ENCODE results near the gene YBEY. TPM values are rescaled to one million over a fixed set of nuclear protein-coding genes. Genes with fewer than 3 reads are reported as not detected.

YBEY gene
- total and polyA plus RNA-seq, 2 of the 13 experiments (the other 11 are each of a cell fraction or from before 2014, with no cell fraction given): 6.5 to 8.9 TPM

DNA sequence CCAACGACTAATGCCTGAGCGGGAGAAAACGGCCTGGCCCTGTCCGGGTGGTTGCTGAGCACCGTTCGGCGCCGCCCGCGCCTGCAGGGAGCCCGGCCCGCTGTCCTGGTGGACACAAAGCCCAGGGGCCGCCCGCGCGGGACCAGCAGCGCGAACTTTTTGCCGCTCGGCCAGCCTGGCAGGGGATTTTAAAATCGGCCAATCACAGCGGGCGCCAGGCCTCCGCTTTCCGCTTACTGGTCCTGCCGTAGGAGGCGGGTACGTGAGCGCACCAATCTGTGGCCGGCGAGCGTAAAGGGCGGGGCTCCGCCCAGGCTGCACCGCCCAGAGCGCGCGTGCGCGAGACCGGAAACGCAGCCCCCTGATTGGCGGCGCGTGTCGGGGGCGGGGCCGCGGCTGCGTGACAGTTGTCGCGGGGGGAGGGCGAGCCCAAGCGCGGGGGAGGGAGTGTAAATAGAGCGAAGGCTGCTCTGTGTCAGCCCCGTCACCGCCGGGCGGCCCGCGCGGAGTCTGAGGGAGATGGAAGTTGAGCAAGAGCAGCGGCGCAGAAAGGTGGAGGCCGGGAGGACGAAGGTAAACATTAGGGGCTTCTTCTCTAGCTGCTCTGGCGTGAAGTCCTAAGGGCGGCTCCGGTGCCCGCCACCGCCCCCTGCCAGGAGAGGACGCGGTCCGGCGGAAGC is 37.7 kb downstream of the YBEY start, which contains the start of the genes C21orf58 and PCNT:
Gene C21orf58, minus strand, starts transcription at position 161 of the 680 bp plus-strand sequence. CDS start 1,132 bp downstream, outside the sequence.
Gene PCNT, plus strand, starts transcription at position 447 of the 680 bp plus-strand sequence. Its CDS starts 73 bp downstream, at position 520.
- no peaks in the 10 kb centered on the region for H3K9me3 ChIP-seq (ENCODE audit: low read length)
- TF ChIP-seq ZNF615 (CRISPR knock-in tag; IDR thresholded peaks at IDR 0.05; ENCODE audit: borderline replicate concordance) (no peak), ZNF496 (CRISPR knock-in tag; IDR thresholded peaks at IDR 0.05; ENCODE audit: insufficient replicate concordance) (no peak), ZNF12 (CRISPR knock-in tag; IDR thresholded peaks at IDR 0.05) (no peak), ZNF331 (CRISPR knock-in tag; IDR thresholded peaks at IDR 0.05) (no peak), RNF2 (conservative IDR thresholded peaks at IDR 0.05; ENCODE audit: low read depth) (no peak), ZFP41 (CRISPR knock-in tag; IDR thresholded peaks at IDR 0.05; ENCODE audit: borderline replicate concordance) (no peak)
- TF ChIP-seq, protein P1, sequence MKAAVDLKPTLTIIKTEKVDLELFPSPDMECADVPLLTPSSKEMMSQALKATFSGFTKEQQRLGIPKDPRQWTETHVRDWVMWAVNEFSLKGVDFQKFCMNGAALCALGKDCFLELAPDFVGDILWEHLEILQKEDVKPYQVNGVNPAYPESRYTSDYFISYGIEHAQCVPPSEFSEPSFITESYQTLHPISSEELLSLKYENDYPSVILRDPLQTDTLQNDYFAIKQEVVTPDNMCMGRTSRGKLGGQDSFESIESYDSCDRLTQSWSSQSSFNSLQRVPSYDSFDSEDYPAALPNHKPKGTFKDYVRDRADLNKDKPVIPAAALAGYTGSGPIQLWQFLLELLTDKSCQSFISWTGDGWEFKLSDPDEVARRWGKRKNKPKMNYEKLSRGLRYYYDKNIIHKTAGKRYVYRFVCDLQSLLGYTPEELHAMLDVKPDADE (CRISPR knock-in tag; IDR thresholded peaks at IDR 0.05): no peak
- TF ChIP-seq, protein P2, sequence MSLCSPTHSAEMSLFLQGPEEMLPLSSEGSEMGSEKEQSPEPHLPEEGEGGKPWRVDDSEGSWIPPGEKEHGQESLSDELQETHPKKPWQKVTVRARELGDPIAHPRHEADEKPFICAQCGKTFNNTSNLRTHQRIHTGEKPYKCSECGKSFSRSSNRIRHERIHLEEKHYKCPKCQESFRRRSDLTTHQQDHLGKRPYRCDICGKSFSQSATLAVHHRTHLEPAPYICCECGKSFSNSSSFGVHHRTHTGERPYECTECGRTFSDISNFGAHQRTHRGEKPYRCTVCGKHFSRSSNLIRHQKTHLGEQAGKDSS (CRISPR knock-in tag; IDR thresholded peaks at IDR 0.05; ENCODE audit: borderline replicate concordance, low read depth): no peak
- TF ChIP-seq, protein P3, sequence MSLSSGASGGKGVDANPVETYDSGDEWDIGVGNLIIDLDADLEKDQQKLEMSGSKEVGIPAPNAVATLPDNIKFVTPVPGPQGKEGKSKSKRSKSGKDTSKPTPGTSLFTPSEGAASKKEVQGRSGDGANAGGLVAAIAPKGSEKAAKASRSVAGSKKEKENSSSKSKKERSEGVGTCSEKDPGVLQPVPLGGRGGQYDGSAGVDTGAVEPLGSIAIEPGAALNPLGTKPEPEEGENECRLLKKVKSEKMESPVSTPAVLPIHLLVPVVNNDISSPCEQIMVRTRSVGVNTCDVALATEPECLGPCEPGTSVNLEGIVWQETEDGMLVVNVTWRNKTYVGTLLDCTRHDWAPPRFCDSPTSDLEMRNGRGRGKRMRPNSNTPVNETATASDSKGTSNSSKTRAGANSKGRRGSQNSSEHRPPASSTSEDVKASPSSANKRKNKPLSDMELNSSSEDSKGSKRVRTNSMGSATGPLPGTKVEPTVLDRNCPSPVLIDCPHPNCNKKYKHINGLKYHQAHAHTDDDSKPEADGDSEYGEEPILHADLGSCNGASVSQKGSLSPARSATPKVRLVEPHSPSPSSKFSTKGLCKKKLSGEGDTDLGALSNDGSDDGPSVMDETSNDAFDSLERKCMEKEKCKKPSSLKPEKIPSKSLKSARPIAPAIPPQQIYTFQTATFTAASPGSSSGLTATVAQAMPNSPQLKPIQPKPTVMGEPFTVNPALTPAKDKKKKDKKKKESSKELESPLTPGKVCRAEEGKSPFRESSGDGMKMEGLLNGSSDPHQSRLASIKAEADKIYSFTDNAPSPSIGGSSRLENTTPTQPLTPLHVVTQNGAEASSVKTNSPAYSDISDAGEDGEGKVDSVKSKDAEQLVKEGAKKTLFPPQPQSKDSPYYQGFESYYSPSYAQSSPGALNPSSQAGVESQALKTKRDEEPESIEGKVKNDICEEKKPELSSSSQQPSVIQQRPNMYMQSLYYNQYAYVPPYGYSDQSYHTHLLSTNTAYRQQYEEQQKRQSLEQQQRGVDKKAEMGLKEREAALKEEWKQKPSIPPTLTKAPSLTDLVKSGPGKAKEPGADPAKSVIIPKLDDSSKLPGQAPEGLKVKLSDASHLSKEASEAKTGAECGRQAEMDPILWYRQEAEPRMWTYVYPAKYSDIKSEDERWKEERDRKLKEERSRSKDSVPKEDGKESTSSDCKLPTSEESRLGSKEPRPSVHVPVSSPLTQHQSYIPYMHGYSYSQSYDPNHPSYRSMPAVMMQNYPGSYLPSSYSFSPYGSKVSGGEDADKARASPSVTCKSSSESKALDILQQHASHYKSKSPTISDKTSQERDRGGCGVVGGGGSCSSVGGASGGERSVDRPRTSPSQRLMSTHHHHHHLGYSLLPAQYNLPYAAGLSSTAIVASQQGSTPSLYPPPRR (CRISPR knock-in tag; IDR thresholded peaks at IDR 0.05; ENCODE audit: borderline replicate concordance): no peak
- TF ChIP-seq, protein P4, sequence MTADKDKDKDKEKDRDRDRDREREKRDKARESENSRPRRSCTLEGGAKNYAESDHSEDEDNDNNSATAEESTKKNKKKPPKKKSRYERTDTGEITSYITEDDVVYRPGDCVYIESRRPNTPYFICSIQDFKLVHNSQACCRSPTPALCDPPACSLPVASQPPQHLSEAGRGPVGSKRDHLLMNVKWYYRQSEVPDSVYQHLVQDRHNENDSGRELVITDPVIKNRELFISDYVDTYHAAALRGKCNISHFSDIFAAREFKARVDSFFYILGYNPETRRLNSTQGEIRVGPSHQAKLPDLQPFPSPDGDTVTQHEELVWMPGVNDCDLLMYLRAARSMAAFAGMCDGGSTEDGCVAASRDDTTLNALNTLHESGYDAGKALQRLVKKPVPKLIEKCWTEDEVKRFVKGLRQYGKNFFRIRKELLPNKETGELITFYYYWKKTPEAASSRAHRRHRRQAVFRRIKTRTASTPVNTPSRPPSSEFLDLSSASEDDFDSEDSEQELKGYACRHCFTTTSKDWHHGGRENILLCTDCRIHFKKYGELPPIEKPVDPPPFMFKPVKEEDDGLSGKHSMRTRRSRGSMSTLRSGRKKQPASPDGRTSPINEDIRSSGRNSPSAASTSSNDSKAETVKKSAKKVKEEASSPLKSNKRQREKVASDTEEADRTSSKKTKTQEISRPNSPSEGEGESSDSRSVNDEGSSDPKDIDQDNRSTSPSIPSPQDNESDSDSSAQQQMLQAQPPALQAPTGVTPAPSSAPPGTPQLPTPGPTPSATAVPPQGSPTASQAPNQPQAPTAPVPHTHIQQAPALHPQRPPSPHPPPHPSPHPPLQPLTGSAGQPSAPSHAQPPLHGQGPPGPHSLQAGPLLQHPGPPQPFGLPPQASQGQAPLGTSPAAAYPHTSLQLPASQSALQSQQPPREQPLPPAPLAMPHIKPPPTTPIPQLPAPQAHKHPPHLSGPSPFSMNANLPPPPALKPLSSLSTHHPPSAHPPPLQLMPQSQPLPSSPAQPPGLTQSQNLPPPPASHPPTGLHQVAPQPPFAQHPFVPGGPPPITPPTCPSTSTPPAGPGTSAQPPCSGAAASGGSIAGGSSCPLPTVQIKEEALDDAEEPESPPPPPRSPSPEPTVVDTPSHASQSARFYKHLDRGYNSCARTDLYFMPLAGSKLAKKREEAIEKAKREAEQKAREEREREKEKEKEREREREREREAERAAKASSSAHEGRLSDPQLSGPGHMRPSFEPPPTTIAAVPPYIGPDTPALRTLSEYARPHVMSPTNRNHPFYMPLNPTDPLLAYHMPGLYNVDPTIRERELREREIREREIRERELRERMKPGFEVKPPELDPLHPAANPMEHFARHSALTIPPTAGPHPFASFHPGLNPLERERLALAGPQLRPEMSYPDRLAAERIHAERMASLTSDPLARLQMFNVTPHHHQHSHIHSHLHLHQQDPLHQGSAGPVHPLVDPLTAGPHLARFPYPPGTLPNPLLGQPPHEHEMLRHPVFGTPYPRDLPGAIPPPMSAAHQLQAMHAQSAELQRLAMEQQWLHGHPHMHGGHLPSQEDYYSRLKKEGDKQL (CRISPR knock-in tag; IDR thresholded peaks at IDR 0.05; ENCODE audit: low read depth): no peak

More for the DNA sequence above, 37.7 kb downstream of the YBEY start, which contains the start of the genes C21orf58 and PCNT:
- H4K20me1 ChIP-seq (ENCODE audit: insufficient read depth, low read length): no peaks in the 10 kb centered on the region
- 20% methylated on average over 1 of the region's 76 CpGs for WGBS (ENCODE audit: low lambda C conversion rate)
- intact Hi-C loops (cut with micrococcal nuclease; ENCODE audit: unreplicated experiment) (loop anchor here (2.0 to 5.0 kb wide), 2 partner anchors 93 to 177 kb away; no protein-coding TSS in a partner anchor), in situ Hi-C loops (cut with HindIII; ENCODE audit: extremely low pct_ligation_motif_present, low pct_unique_long_range_greater_than_20kb) (loop anchor here (5.0 kb wide), 1 partner anchor 37 kb away; the partner anchor contains the start of genes MCM3AP and YBEY)
- H3K27me3 ChIP-seq (ENCODE audit: control insufficient read depth in 1 of 2, insufficient read depth in 2 of 2, low read length in 2 of 2): no peaks in the 10 kb centered on the region; a peak in 1 of 5 replicates
- H3K4me3 ChIP-seq (replicated peaks in 1 of 3; ENCODE audit: insufficient read depth in 1 of 3, low read depth in 2 of 3, low read length in 3 of 3): peak within 1 kb of the TSS; percentile 95 to 98 (median 97)
- ATAC-seq (peak; percentile 84), FAIRE-seq (peak; percentile 79), DNase-seq (ENCODE audit: low spot score) (peak; percentile 92)
- H3K27ac ChIP-seq (ENCODE audit: extremely low read length, insufficient read depth, low read length): peak within 1 kb of the TSS; percentile 99
- H3K36me3 ChIP-seq (replicated peaks in 1 of 2; ENCODE audit: control insufficient read depth in 1 of 2, insufficient read depth in 2 of 2, low read length in 2 of 2): peaks cover 1 to 11% of the 10 kb centered on the region in 2 experiments; a peak in 2 of 5 replicates
- H3K4me2 ChIP-seq (ENCODE audit: low read depth, low read length): peak within 1 kb of the TSS; percentile 100
- peaks cover 43% of the 10 kb centered on the region for H3K4me1 ChIP-seq (ENCODE audit: insufficient read depth, low read length)
- BruUV-seq (replicated peaks): no TSS peak
- peaks cover 43% of the 10 kb centered on the region for H3K79me2 ChIP-seq (ENCODE audit: insufficient read depth, low read length)
- peak within 1 kb of the TSS; percentile 94 for H3K9ac ChIP-seq (ENCODE audit: insufficient read depth, low read depth, low read length)
- ChIA-PET POLR2A (interaction anchor here (0.8 to 1.6 kb wide), 2 partner anchors 27 to 312 kb away, joined by 3 to 5 read pairs; partner anchors contain the start of gene PRMT2), CTCF (ENCODE audit: low intra/inter-chr PET ratio, low total read pairs) (no interaction called here)
- no peak within 1 kb of the TSS for H2AFZ ChIP-seq (ENCODE audit: low read length)
